Heart left ventricle (tissue), 13 donors: ENCODE results near the gene ANKRD13C.

Experiments used
- CTCF ChIP-seq, 12 donors: fragments of 200-600 bp; sonication (generic) in 4 of 12; IDR thresholded peaks; one replicate each; pipeline versions ENCODE4 v1.5.0 to v1.8.0; 2018 to 2022; ENCODE audit warnings: antibody characterized with exemption in 12 of 12, mild to moderate bottlenecking in 5 of 12
- POLR2A ChIP-seq, 2 donors: fragments of 450-650 bp; IDR thresholded peaks; one replicate each; pipeline ENCODE4 v1.6.1; 2017; ENCODE audit warnings: antibody characterized with exemption in 2 of 2, mild to moderate bottlenecking in 2 of 2, moderate library complexity in 2 of 2
- donor health status: ischemic (EF 13 %, LVEDD 7.1; RV severe dilation, severe dysfunction).
- donor health status: DM: no; HTN: yes; CAD: no.
- donor health status: DM: no; HTN: no; CAD: no.
- donor health status: ischemic (EF 25% LVEDD 6.9; RV normal size, moderate dysfunction).
- donor health status: ischemic (EF 25% LVEDD 5.7; RV mildly dilated, moderate dysfunction).
- donor health status: ischemic (EF 35%, LVEDD 5.7; RV mildly dilated, moderate dysfunction).
- donor health status: nonischemic (EF 11% LVEDD 7.7; RV severe dilation, severe dysfunction).
- donor health status: DM: yes; HTN: yes; CAD: no.
- donor health status: PGD.
- donor health status: ischemic (EF 29% LVEDD 5.4; RV normal size, mild dysfunction).
- donor health status: nonischemic (EF 23%, LVEDD 6.1; RV moderate dilation, normal function).

- TF ChIP-seq CTCF (IDR thresholded peaks at IDR 0.05) (no peak), POLR2A (IDR thresholded peaks at IDR 0.05) (no peak)
Observed at GRCh38 chr1:70220517-70221237, 133.8 kb downstream of the ANKRD13C start.
